Thyroid gland (tissue), 4 donors: ENCODE data around the gene PGAP3.

Experiments
- CTCF ChIP-seq, 6 experiments: fragments of 200-600 bp in 3 of 6; fragments of 450-650 bp in 3 of 6; sonication (generic) in 3 of 6; IDR thresholded peaks; one replicate each; pipeline ENCODE4 v1.5.1; 2016 to 2019; ENCODE audit warnings: antibody characterized with exemption in 6 of 6, mild to moderate bottlenecking in 2 of 6, inconsistent platforms in 1 of 6, moderate library complexity in 1 of 6
- POLR2A ChIP-seq, 2 donors: fragments of 450-650 bp; IDR thresholded peaks; one replicate each; pipeline ENCODE4 v1.6.1; 2017; ENCODE audit warnings: antibody characterized with exemption in 2 of 2, mild to moderate bottlenecking in 2 of 2, moderate library complexity in 1 of 2

GRCh38 chr17:39627047-39627711, 60.7 kb downstream of the PGAP3 start:
- TF ChIP-seq CTCF (IDR thresholded peaks at IDR 0.05) (no peak), POLR2A (IDR thresholded peaks at IDR 0.05) (no peak)
